SK-MEL-5 (cell line): ENCODE results near the gene SF3A1. TPM values are rescaled to one million over a fixed set of nuclear protein-coding genes. Genes with fewer than 3 reads are reported as not detected.
"Not testable (repeated sequence)": the region's sequence is repeated elsewhere in the genome, so short reads cannot be mapped to it uniquely, and the experiment has no call there.

Experiments
- DNase-seq: peaks from one replicate; pipeline ENCODE4 v3.0.0-alpha.2; 2016; ENCODE audit warnings: low read depth, low spot score
- in situ Hi-C: cut with HindIII; loops from 2 replicates; pipeline ENCODE4 v1.10.0; 2016; ENCODE audit warnings: low sequenced_read_pairs, high pct_unique_total_duplicates, low pct_unique_long_range_greater_than_20kb
- total RNA-seq: library from RNA; depleted of rRNA; stranded (reverse); fragments of >200 nt; shearing (Covaris generic); gene quantifications from 2 replicates; pipeline ENCODE4 v1.2.3, GENCODE V29; 2014

The SF3A1 gene
- total RNA-seq, 1 experiment from 2014 or later: 54.6 TPM

GRCh38 chr22:30365891-30366290, 9.2 kb upstream of the SF3A1 start:
- DNase-seq: no peak
- in situ Hi-C loops: no loop called here

- no peak for DNase-seq
- in situ Hi-C loops: no loop called here
Observed at GRCh38 chr22:30362651-30363281, 6.1 kb upstream of the SF3A1 start.

GRCh38 chr22:30361916-30362650, 5.4 kb upstream of the SF3A1 start:
- in situ Hi-C loops: no loop called here
- DNase-seq: no peak

- DNase-seq: no peak
- in situ Hi-C loops: no loop called here
Observed at GRCh38 chr22:30358541-30358940, 1.8 kb upstream of the SF3A1 start.

- no peak for DNase-seq
- in situ Hi-C loops: no loop called here
Observed at GRCh38 chr22:30357650-30358215, 1.0 kb upstream of the SF3A1 start.

- DNase-seq: no peak
- in situ Hi-C loops: no loop called here
Observed at GRCh38 chr22:30357236-30357570, 509 bp upstream of the SF3A1 start.

- DNase-seq: no peak
- in situ Hi-C loops: no loop called here
Observed at GRCh38 chr22:30354644-30355043, 2.0 kb downstream of the SF3A1 start.

GRCh38 chr22:30351226-30351625, 5.5 kb downstream of the SF3A1 start:
- in situ Hi-C loops: no loop called here
- DNase-seq: no peak

- DNase-seq: no peak
- in situ Hi-C loops: no loop called here
Observed at GRCh38 chr22:30348809-30349208, 7.9 kb downstream of the SF3A1 start.

GRCh38 chr22:30348404-30348803, 8.3 kb downstream of the SF3A1 start:
- DNase-seq: no peak
- in situ Hi-C loops: no loop called here

GRCh38 chr22:30347255-30347892, 9.3 kb downstream of the SF3A1 start:
- DNase-seq: no peak
- in situ Hi-C loops: no loop called here

- DNase-seq: no peak
- in situ Hi-C loops: no loop called here
Observed at GRCh38 chr22:30344447-30345200, 12.1 kb downstream of the SF3A1 start.

- peak; percentile 99 for DNase-seq
- in situ Hi-C loops: no loop called here
Observed at GRCh38 chr22:30340911-30341685, 15.6 kb downstream of the SF3A1 start.

- DNase-seq: no peak
- in situ Hi-C loops: no loop called here
Observed at GRCh38 chr22:30338802-30339201, 17.9 kb downstream of the SF3A1 start.

- in situ Hi-C loops, DNase-seq: not testable (repeated sequence)
Observed at GRCh38 chr22:30338341-30338740, 18.4 kb downstream of the SF3A1 start.

- DNase-seq: no peak
- in situ Hi-C loops: no loop called here
Observed at GRCh38 chr22:30337461-30337778, 19.3 kb downstream of the SF3A1 start.

- in situ Hi-C loops: no loop called here
Observed at GRCh38 chr22:30336752-30337460, 19.8 kb downstream of the SF3A1 start.

More at GRCh38 chr22:30336752-30337460, 19.8 kb downstream of the SF3A1 start:
- no peak for DNase-seq
